D721Med (cell line): ENCODE results near the gene CPNE5.

Source experiments
- DNase-seq: peaks from one replicate; pipeline ENCODE4 v3.0.0; 2011; ENCODE audit warnings: low spot score; ENCODE audit not compliant: insufficient read length
- FAIRE-seq: peaks from 2 replicates; lab custom pipeline; 2011; peaks lifted over from hg19 to GRCh38; lab: Jason Lieb, UNC
- CTCF ChIP-seq: IDR thresholded peaks from 2 replicates; pipeline ENCODE4 v1.5.1; 2012; ENCODE audit warnings: mild to moderate bottlenecking, control low read depth; ENCODE audit not compliant: insufficient read depth; ENCODE audit errors: missing control alignments

CPNE5 gene

GRCh38 chr6:36717871-36718540, 121.2 kb downstream of the CPNE5 start:
- FAIRE-seq, result no peak
- TF ChIP-seq CTCF, result no peak
- DNase-seq, result no peak

DNA sequence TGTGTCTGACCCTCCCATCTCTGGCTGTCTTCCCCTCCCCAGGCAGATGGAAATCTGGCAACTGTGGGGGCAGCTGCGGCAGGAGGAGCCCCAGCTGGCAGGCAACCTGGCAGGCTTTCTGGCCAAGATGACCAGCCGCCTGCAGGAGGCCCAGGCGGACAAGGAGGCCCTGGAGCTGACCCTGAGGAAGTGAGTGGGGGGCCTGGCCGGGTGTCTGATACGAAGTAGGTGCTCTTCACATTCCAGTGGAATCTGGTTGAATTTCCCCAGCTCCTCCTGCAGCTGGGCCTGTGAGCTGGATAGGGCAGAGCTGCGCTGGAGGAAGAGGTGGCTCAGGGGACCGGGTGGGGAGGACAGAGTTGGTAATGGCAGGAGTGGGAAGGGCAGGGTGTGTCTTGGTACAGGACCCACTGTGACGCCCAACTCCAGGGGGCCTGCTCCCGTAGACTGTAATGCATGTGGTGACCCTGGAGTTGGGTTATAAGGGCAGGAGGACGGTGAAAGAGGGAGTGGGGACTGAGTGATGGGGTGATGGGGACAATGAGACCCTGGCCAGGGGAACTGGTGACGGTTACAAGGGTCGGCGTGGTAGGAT, 121.9 kb downstream of the CPNE5 start:
- no peak for FAIRE-seq
- no peak for DNase-seq
- TF ChIP-seq CTCF, result no peak

- no peak for TF ChIP-seq CTCF
- FAIRE-seq (no peak), DNase-seq (no peak)
These were observed 122.7 kb downstream of the CPNE5 start for GRCh38 chr6:36716476-36717093.

DNA sequence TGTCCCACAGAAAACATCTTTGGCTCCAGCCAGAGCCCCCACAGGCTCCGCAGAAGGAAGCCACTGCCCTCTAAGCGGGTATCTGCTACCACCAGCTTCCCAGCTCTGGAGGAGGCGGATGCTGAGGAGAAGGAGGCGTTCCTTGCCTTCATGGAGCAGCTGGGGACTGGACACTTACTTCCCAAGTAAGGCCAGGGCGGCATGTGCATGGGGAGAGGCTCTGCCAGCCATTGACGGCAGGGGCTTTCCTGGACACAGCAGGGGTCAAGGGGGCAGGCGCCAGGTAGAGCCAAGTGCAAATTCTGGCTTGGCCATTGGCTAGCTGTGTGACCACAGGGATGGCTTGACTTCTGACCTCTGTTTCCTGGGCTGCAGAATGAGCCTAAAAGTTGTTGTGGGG, 123.8 kb downstream of the CPNE5 start:
- no peak for TF ChIP-seq CTCF
- DNase-seq (no peak), FAIRE-seq (no peak)

- FAIRE-seq (no peak), DNase-seq (no peak)
- no peak for TF ChIP-seq CTCF
These were observed 124.7 kb downstream of the CPNE5 start for GRCh38 chr6:36714511-36714910.

GRCh38 chr6:36713846-36714245, 125.4 kb downstream of the CPNE5 start:
- DNase-seq, result no peak
- no peak for TF ChIP-seq CTCF
- no peak for FAIRE-seq

DNA sequence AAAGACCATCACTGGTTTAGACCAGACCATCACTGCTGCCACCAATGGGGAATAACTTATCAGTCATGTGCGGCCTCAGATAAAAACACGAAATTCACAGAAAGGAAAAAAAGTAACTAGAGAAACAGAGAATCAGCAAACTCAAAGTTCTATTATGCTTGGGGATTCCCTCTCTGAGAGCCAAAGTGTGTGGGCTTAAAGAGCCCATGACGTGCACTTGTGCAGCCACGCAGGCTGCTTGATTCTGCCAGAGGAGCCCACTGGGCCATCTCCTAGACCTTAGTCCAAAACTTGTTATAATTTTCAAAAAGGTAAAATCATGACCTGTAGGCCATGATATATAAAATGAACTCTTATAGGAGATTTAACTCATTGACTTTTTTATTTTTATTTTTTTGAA, 126.4 kb downstream of the CPNE5 start:
- DNase-seq (no peak), FAIRE-seq (no peak)
- TF ChIP-seq CTCF, result no peak
